Non-pigmented ciliary epithelial cell (primary cell): ENCODE results near the gene ENPP6.

Experiments
- DNase-seq: peaks from one replicate; pipeline ENCODE4 v3.0.0-alpha.2; 2010; ENCODE audit warnings: low read depth

ENPP6 gene

DNA sequence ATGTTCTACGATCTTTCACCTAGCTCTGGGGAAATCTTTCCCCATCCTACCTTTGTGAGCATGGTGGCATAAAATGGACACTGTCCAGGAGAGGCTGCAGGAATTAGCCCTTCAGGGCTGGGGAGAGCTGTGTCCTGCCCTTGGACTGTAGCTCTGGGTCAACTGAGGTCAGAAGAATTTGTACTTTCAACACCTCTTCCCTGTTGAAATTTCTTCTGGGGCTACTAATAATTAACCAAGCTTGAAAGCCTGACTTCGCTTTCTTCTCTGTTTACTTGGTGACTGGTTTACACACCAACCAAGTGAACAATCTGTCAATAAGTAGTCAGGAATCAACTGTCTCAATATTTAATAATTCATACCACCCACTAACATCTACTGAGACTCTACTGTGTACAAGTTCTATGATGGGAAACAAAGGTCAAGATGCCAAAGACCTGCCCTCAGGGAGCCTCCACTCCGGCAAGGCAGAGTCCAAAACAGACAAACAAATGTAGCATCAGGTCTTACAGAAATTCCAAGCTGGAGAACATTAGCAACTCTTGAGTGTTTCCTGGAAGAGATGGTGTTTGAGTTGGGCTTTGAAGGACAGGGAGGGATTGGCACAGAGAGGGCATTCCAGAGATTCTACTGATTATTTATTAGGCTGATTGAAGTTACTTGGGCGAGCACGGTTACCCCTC lies 113.1 kb downstream of the ENPP6 start:
- no peak for DNase-seq

DNA sequence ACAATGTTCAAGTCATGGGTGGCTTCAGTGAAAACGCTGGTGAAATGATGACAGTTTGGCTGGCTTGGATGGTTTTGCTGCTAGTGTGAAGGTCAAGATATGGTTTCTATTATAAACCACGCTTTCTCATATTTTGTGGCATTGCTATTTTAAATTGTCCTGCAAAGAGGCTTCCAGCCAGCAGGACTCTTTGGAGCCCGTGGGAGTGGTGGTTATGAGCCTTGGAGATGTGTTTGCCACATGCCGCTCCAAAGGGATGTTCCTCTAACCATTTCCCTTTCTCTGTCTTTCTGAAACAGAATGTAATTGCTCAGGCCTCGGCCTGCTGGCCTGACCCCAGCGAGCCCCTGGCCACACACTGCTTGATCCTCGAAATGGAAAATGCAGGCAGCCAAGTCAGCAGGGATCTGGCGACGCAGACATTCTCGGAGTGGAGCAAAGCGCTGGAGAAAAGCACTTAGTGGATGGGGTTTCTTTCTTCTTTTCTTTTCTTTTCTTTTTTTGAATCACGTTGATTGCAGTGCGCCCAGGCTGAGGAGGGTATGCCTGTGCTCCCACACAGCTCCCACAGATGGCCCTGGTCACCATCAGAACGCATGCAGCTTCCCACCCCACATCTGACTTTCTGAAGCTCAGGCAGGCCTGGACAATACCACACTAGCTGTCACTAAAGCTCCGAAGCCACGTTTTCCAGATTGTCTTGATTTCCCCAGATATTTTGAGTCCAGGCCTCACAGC lies 114.0 kb downstream of the ENPP6 start:
- DNase-seq, result no peak

- DNase-seq, result no peak
These were observed 114.7 kb downstream of the ENPP6 start for GRCh38 chr4:184102927-184103326.

DNA sequence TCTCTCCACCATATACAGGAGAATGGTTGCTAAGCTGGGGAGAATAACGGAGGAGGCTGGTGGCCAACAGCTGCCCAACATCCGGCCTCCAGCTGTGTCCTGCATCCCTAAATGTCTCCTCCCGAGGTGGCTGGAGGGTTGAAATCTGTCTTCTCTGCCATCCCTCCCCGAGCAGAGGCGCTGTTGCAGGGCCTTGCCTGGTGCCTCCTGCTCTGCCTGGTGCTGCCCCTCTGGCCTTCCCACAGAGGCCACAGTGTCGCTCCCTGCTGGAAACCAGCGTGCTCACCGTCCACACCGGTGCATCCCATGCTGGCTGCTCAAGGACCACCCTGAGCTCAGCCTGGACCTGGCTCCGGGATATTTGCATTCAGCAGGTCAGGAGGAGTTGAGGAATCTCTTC lies 115.2 kb downstream of the ENPP6 start:
- DNase-seq, result no peak

DNA sequence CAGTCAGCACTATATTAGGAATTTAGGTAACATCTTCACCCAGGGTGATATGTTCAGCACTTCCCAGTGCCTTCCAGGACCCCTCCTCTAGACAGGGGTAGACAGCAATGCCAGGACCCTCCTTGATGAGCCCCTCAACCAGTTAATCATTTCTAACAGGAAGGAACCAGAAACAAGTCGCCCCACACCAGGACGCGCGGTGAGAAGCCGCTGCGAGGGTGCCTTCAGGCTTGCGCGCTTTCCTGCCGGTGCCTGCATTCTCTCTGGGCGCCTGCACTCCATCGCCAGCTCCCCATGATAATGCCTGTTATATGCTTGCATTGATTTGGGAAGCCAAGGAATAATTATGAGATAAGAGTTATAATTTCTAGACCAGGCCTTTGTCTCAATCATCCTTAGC lies 116.0 kb downstream of the ENPP6 start:
- DNase-seq, result no peak

- DNase-seq, result no peak
These were observed 117.3 kb downstream of the ENPP6 start for GRCh38 chr4:184100297-184100885.

DNA sequence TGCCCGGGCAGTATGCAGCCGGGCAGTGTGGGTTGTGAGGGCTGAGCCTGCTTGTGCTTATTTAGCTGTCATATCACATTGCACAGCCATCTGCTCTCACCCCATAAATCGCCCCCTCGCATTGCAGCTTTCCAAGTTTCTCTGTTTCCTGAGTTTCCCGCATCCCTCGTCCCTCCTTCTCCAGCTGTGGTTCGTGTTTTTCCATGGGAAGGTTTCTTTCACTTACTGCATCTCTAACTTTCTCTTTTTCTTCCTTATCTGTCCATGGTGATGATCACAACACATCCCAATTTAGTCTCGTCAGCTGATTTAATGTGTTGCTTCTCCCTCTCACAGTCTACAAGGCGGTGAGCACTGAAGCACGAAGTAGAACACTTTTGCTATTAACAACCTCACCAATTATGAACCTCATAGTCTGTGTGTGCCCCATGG lies 118.1 kb downstream of the ENPP6 start:
- DNase-seq, result no peak

- DNase-seq, result no peak
These were observed 118.7 kb downstream of the ENPP6 start for GRCh38 chr4:184099000-184099399.

- DNase-seq, result no peak
These were observed 119.9 kb downstream of the ENPP6 start for GRCh38 chr4:184097815-184098214.

DNA sequence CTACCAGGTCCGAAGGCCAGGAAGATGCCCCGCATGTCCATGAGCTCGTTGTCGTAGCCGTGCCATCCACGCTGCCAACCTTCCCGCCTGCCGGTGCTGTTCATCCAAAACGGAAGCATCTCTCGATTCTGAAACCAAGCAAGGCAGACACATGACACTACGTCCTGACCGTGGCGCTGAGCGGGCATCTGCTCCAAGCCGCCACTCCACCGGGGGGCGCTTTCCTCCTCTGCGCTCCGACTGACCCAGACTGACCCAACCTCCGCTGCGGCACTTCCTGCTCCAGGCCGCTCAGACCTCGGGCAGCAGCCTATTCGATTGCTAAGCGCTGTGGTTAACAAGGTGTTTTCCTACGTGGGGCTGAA lies 120.5 kb downstream of the ENPP6 start:
- no peak for DNase-seq

GRCh38 chr4:184096561-184097240 lies 121.0 kb downstream of the ENPP6 start:
- no peak for DNase-seq

GRCh38 chr4:184094532-184095159 lies 123.0 kb downstream of the ENPP6 start:
- no peak for DNase-seq

- no peak for DNase-seq
These were observed 125.7 kb downstream of the ENPP6 start for GRCh38 chr4:184091986-184092385.

DNA sequence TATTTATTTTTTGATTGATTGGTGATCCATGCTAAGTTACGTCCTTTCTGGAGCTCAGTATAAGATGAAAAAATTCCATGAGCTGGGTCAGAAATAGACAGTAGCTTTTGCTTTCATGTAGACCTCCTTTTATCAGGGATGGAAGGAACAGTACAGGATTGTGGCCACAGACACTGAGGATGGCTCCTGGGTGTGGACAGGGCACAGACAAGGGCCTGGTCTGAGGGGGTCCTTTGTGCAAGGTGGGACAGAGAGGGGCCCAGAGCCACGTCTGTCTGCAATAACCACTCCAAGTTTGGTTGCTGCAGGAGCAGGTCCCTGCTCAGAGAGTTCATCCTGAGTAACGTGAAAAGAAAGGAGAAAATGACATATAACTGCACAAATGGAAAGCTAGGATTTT lies 127.1 kb downstream of the ENPP6 start:
- DNase-seq, result no peak

DNA sequence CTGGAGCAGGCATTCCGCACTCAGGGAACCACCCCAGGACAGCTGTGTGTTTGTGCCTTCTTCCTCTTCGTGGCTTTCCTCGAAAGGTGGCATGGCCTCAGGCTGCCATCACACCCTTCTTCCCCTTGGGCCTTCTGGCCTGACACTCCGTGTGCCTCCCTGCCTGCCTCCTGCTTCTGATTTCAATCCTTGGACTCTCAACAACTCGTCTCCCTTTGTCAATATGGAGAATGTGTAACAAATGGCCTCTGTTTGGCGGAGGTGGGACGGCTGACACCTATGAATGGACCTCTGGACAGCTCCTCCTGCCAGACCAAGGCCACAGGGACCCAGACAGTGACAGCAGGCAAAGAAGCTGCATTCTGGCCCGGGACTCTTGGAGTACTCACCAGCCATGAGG lies 137.0 kb downstream of the ENPP6 start:
- no peak for DNase-seq

GRCh38 chr4:184074677-184075388 lies 142.8 kb downstream of the ENPP6 start:
- DNase-seq, result no peak

- no peak for DNase-seq
These were observed 149.6 kb downstream of the ENPP6 start for GRCh38 chr4:184067931-184068554.

- no peak for DNase-seq
These were observed 150.9 kb downstream of the ENPP6 start for GRCh38 chr4:184066584-184067300.

- DNase-seq, result no peak
These were observed 152.8 kb downstream of the ENPP6 start for GRCh38 chr4:184064877-184065276.

- no peak for DNase-seq
These were observed 154.9 kb downstream of the ENPP6 start for GRCh38 chr4:184062769-184063168.

GRCh38 chr4:184061582-184061981 lies 156.1 kb downstream of the ENPP6 start:
- no peak for DNase-seq
